Keratinocyte (primary cell): ENCODE results near the gene VTI1A.

Experiments used
- EZH2 ChIP-seq: IDR thresholded peaks from one replicate; pipeline ENCODE4 v1.6.1; 2012; ENCODE audit warnings: inconsistent platforms, mild to moderate bottlenecking, low read length, moderate library complexity
- TF ChIP-seq, protein P1 (sequence below), 3 experiments: IDR thresholded peaks in 1 of 3; conservative IDR thresholded peaks in 1 of 3; optimal IDR thresholded peaks in 1 of 3; 2 replicates in 2 of 3; 3 replicates in 1 of 3; pipeline versions ENCODE3 to v1.5.1; 2011; ENCODE audit warnings: low read length in 3 of 3, mild to moderate bottlenecking in 3 of 3, moderate library complexity in 2 of 3, control low read depth in 1 of 3, inconsistent platforms in 1 of 3; ENCODE audit not compliant: insufficient read depth in 2 of 3; ENCODE audit errors: extremely low read depth in 1 of 3

DNA sequence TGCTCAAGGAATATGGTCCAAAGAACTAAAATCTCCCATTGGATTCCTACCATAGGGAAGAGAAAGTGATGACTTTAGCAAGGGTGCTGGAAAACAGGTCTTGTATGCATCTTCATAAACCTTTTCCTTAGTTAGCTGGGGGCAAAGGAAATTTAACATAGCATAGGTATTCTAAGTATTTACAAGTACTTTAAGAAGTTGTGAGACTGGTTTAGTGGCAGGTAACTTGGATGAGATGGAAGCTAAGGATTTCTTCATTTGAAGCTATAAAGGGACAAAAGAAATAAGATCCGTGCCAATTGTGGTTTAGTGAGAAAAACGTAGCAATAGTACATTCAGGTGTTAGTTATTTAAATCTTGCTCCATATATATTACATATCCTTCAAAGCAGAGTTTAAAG, 319.6 kb downstream of the VTI1A start:
- TF ChIP-seq, protein P1, sequence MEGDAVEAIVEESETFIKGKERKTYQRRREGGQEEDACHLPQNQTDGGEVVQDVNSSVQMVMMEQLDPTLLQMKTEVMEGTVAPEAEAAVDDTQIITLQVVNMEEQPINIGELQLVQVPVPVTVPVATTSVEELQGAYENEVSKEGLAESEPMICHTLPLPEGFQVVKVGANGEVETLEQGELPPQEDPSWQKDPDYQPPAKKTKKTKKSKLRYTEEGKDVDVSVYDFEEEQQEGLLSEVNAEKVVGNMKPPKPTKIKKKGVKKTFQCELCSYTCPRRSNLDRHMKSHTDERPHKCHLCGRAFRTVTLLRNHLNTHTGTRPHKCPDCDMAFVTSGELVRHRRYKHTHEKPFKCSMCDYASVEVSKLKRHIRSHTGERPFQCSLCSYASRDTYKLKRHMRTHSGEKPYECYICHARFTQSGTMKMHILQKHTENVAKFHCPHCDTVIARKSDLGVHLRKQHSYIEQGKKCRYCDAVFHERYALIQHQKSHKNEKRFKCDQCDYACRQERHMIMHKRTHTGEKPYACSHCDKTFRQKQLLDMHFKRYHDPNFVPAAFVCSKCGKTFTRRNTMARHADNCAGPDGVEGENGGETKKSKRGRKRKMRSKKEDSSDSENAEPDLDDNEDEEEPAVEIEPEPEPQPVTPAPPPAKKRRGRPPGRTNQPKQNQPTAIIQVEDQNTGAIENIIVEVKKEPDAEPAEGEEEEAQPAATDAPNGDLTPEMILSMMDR (optimal IDR thresholded peaks at IDR 0.05 in 1 of 3, IDR thresholded peaks at IDR 0.05 in 1 of 3, conservative IDR thresholded peaks at IDR 0.05 in 1 of 3; ENCODE audit: extremely low read depth in 1 of 3, insufficient read depth in 2 of 3, low read length in 3 of 3) = no peak
- TF ChIP-seq EZH2 = no peak
